ENCODE data around the gene SNCG.
"Not testable (repeated sequence)": the region's sequence is repeated elsewhere in the genome, so short reads cannot be mapped to it uniquely, and the experiment has no call there.

GRCh38 chr10:86934162-86934711 lies 24.2 kb upstream of the SNCG start:
- TF ChIP-seq, protein P1, sequence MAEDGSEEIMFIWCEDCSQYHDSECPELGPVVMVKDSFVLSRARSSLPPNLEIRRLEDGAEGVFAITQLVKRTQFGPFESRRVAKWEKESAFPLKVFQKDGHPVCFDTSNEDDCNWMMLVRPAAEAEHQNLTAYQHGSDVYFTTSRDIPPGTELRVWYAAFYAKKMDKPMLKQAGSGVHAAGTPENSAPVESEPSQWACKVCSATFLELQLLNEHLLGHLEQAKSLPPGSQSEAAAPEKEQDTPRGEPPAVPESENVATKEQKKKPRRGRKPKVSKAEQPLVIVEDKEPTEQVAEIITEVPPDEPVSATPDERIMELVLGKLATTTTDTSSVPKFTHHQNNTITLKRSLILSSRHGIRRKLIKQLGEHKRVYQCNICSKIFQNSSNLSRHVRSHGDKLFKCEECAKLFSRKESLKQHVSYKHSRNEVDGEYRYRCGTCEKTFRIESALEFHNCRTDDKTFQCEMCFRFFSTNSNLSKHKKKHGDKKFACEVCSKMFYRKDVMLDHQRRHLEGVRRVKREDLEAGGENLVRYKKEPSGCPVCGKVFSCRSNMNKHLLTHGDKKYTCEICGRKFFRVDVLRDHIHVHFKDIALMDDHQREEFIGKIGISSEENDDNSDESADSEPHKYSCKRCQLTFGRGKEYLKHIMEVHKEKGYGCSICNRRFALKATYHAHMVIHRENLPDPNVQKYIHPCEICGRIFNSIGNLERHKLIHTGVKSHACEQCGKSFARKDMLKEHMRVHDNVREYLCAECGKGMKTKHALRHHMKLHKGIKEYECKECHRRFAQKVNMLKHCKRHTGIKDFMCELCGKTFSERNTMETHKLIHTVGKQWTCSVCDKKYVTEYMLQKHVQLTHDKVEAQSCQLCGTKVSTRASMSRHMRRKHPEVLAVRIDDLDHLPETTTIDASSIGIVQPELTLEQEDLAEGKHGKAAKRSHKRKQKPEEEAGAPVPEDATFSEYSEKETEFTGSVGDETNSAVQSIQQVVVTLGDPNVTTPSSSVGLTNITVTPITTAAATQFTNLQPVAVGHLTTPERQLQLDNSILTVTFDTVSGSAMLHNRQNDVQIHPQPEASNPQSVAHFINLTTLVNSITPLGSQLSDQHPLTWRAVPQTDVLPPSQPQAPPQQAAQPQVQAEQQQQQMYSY (CRISPR knock-in tag; IDR thresholded peaks at IDR 0.05) = not testable (repeated sequence)
- TF ChIP-seq ZNF416 (CRISPR knock-in tag; IDR thresholded peaks at IDR 0.05); NR3C1 (CRISPR knock-in tag; conservative IDR thresholded peaks at IDR 0.05; ENCODE audit: low read depth); ETV6 (CRISPR knock-in tag; IDR thresholded peaks at IDR 0.05); NR1H2 (CRISPR knock-in tag; IDR thresholded peaks at IDR 0.05); TCF7 (CRISPR knock-in tag; IDR thresholded peaks at IDR 0.05; ENCODE audit: low read depth); AR (CRISPR knock-in tag; IDR thresholded peaks at IDR 0.05): not testable (repeated sequence)
- TF ChIP-seq, protein P2, sequence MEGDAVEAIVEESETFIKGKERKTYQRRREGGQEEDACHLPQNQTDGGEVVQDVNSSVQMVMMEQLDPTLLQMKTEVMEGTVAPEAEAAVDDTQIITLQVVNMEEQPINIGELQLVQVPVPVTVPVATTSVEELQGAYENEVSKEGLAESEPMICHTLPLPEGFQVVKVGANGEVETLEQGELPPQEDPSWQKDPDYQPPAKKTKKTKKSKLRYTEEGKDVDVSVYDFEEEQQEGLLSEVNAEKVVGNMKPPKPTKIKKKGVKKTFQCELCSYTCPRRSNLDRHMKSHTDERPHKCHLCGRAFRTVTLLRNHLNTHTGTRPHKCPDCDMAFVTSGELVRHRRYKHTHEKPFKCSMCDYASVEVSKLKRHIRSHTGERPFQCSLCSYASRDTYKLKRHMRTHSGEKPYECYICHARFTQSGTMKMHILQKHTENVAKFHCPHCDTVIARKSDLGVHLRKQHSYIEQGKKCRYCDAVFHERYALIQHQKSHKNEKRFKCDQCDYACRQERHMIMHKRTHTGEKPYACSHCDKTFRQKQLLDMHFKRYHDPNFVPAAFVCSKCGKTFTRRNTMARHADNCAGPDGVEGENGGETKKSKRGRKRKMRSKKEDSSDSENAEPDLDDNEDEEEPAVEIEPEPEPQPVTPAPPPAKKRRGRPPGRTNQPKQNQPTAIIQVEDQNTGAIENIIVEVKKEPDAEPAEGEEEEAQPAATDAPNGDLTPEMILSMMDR (IDR thresholded peaks at IDR 0.05) = not testable (repeated sequence)

All from WTC11 (cell line).